WTC11 (cell line): ENCODE data around the gene KRT80. TPM values are rescaled to one million over a fixed set of nuclear protein-coding genes. Genes with fewer than 3 reads are reported as not detected.

Experiments
- ATAC-seq: fragments of 200-7000 bp; cut with Tn5 transposase; 2 replicates; pipeline ENCODE4 v1.10.0; 2021; ENCODE audit warnings: mild to moderate bottlenecking, moderate library complexity
- CTCF ChIA-PET: fragments of 300-600 bp; sonication (Branson Sonifier 250); formaldehyde crosslinking; loops from one replicate; lab custom pipeline; 2021; ENCODE audit warnings: antibody characterized with exemption; lab: Charles Lee
- POLR2A ChIA-PET: fragments of 350-600 bp; sonication (Branson Sonifier 250); formaldehyde crosslinking; loops from one replicate; lab custom pipeline; 2021; ENCODE audit warnings: antibody characterized with exemption; lab: Charles Lee
- DNase-seq: peaks from one replicate; pipeline ENCODE4 v3.0.0; 2021; ENCODE audit warnings: low spot score
- H3K27ac Mint-ChIP-seq: 2 replicates; pipeline ENCODE4 v1.8.0; 2021; ENCODE audit warnings: mixed read lengths
- H3K27me3 Mint-ChIP-seq: 2 replicates; pipeline ENCODE4 v1.8.0; 2021; ENCODE audit warnings: low read depth, mild to moderate bottlenecking, moderate library complexity, mixed read lengths
- H3K36me3 Mint-ChIP-seq: 2 replicates; pipeline ENCODE4 v1.8.0; 2021; ENCODE audit warnings: mixed read lengths
- H3K4me1 Mint-ChIP-seq: 2 replicates; pipeline ENCODE4 v1.8.0; 2022; ENCODE audit warnings: mixed read lengths
- H3K4me3 Mint-ChIP-seq: 2 replicates; pipeline ENCODE4 v1.8.0; 2021; ENCODE audit warnings: mild to moderate bottlenecking, moderate library complexity, mixed read lengths
- H3K9me3 Mint-ChIP-seq: 2 replicates; pipeline ENCODE4 v1.8.0; 2021; ENCODE audit warnings: mixed read lengths
- FOXK1 ChIP-seq: sonication (generic); formaldehyde crosslinking; IDR thresholded peaks from 2 replicates; pipeline ENCODE4 v1.8.0; 2022; ENCODE audit warnings: mild to moderate bottlenecking, moderate library complexity, missing genetic modification reagents
- NFE2L1 ChIP-seq: sonication (generic); formaldehyde crosslinking; IDR thresholded peaks from 2 replicates; pipeline ENCODE4 v1.8.1; 2023; ENCODE audit warnings: missing genetic modification reagents
- PRDM15 ChIP-seq: sonication (generic); formaldehyde crosslinking; IDR thresholded peaks from 2 replicates; pipeline ENCODE4 v1.8.0; 2022; ENCODE audit warnings: missing genetic modification reagents
- PREB ChIP-seq: sonication (generic); formaldehyde crosslinking; IDR thresholded peaks from 2 replicates; pipeline ENCODE4 v1.8.1; 2022; ENCODE audit warnings: mild to moderate bottlenecking, missing genetic modification reagents, moderate library complexity, borderline replicate concordance
- SP1 ChIP-seq: sonication (generic); formaldehyde crosslinking; conservative IDR thresholded peaks from 2 replicates; pipeline ENCODE4 v1.8.1; 2022; ENCODE audit warnings: missing genetic modification reagents
- TCF7 ChIP-seq: sonication (generic); formaldehyde crosslinking; IDR thresholded peaks from 2 replicates; pipeline ENCODE4 v1.8.0; 2022; ENCODE audit warnings: mild to moderate bottlenecking, low read depth, missing genetic modification reagents, moderate library complexity
- ZNF138 ChIP-seq: sonication (generic); formaldehyde crosslinking; conservative IDR thresholded peaks from 2 replicates; pipeline ENCODE4 v1.8.1; 2022; ENCODE audit warnings: mild to moderate bottlenecking, moderate library complexity, missing genetic modification reagents
- ZNF317 ChIP-seq: sonication (generic); formaldehyde crosslinking; IDR thresholded peaks from 2 replicates; pipeline ENCODE4 v1.8.1; 2023; ENCODE audit warnings: low read depth, mild to moderate bottlenecking, moderate library complexity, missing genetic modification reagents, borderline replicate concordance
- ZNF423 ChIP-seq: fragments of 250-450 bp; sonication (Bioruptor Pico); IDR thresholded peaks from 2 replicates; pipeline ENCODE4 v2.1.2; 2022; ENCODE audit warnings: mild to moderate bottlenecking, moderate library complexity
- ZNF532 ChIP-seq: fragments of 250-450 bp; sonication (Bioruptor Pico); IDR thresholded peaks from 2 replicates; pipeline ENCODE4 v1.9.0; 2021; ENCODE audit warnings: mild to moderate bottlenecking, borderline replicate concordance
- total RNA-seq: library from RNA; stranded (reverse); gene quantifications from 3 replicates; pipeline ENCODE4 v1.2.3, GENCODE V29; 2021
- TF ChIP-seq, protein P1 (sequence below): sonication (generic); formaldehyde crosslinking; IDR thresholded peaks from 2 replicates; pipeline ENCODE4 v1.8.0; 2023; ENCODE audit warnings: missing genetic modification reagents
- TF ChIP-seq, protein P2 (sequence below): fragments of 250-450 bp; sonication (Bioruptor Pico); IDR thresholded peaks from 2 replicates; pipeline ENCODE4 v1.9.0; 2021; ENCODE audit warnings: moderate library complexity, mild to moderate bottlenecking, inconsistent platforms, borderline replicate concordance

The KRT80 gene
- total RNA-seq, 1 experiment from 2014 or later, result 0.11 TPM

DNA sequence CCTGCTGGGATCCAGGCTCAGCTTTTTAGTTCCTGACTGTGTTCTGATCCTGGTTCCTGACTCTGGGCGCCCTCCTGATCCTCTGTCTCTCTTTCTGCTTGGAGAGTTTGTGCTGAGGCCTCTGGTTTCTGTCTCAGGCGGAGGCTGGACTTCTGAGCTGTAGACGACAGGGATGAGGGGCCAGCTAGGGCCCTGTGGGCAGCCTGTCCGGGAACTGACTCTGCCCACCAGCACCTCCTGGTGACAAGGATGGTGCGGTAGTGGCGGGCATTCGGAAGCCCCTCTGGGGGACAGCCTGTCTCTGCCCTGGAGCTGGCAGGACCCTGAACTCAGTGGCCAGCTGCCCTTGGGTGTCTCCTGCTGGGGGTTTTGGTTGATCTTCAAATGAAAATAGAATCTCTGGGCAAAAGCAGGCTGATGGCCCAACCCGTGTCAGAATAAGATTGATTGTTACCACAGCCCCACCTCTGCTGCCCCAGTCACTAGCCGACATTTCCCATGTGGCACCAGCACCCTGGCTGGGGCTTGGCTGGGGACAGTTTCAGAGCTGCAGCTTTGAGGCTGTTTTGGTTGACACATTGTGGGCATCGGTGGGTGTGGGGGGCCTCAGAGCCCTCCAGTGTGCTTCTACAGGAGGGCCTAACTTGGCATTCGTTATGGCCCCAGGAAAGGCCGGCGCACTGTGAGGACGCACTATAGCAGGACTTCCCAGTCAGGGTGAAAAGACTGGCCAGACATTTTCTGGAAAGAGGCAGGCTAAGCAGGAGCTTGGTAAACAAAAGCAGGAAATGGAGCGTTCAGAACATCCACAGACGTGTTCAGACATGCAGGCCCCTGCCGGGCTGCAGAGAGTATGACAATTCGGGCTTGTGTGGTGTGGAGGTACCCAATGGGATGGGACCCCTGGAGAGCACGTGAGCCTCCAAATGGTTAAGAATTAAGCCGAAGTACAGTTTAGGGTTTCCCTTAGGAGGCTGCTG, 16.2 kb downstream of the KRT80 start (continued):
- no peak for TF ChIP-seq PRDM15 (CRISPR knock-in tag)

- Mint-ChIP-seq H3K27ac (peak overlapping the region; percentile 68; the same call in 1 of the 2 replicates), H3K36me3 (no peaks in the 10 kb centered on the region), H3K9me3 (no peaks in the 10 kb centered on the region), H3K4me1 (peaks cover 9% of the 10 kb centered on the region), H3K27me3 (no peaks in the 10 kb centered on the region; the same call in 1 of the 2 replicates), H3K4me3 (no peak overlapping the region)
- CTCF ChIA-PET, result interaction anchor here (0.6 to 4.7 kb wide), 10 partner anchors 8 to 154 kb away, joined by 3 to 40 read pairs (median 9); no protein-coding TSS in a partner anchor
- POLR2A ChIA-PET, result interaction anchor here (0.6 kb wide), 1 partner anchor 46 kb away, joined by 4 read pairs; no protein-coding TSS in a partner anchor
- DNase-seq, result no peak
- no peak for ATAC-seq
- no peak for TF ChIP-seq SP1
- no peak for TF ChIP-seq FOXK1 (CRISPR knock-in tag)
- no peak for TF ChIP-seq PREB (CRISPR knock-in tag)
- no peak for TF ChIP-seq ZNF317 (CRISPR knock-in tag)
- no peak for TF ChIP-seq ZNF532 (CRISPR knock-in tag)
- TF ChIP-seq, protein P1, sequence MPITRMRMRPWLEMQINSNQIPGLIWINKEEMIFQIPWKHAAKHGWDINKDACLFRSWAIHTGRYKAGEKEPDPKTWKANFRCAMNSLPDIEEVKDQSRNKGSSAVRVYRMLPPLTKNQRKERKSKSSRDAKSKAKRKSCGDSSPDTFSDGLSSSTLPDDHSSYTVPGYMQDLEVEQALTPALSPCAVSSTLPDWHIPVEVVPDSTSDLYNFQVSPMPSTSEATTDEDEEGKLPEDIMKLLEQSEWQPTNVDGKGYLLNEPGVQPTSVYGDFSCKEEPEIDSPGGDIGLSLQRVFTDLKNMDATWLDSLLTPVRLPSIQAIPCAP, result no peak
Observed at GRCh38 chr12:52173526-52173925, 18.3 kb downstream of the KRT80 start.

DNA sequence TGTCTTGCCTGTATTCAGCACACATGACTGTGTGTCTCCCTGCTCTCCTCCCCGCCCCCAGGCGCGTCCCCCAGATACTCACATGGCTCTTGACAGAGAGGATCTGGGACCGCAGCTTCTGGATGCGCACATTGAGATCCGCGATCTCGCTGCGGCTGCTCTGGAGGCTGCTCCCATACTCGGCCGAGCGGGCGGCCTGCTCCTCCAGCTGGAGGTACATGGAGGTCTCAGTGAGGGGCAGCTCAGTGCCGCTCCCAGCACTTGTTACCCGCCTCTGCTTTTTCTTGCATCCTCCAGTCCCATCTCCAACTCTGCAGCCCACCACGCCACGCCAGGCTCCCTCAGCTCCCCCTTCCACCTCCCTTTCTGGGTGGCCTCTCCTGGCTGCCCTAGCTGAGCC, 18.9 kb downstream of the KRT80 start:
- TF ChIP-seq, protein P2, sequence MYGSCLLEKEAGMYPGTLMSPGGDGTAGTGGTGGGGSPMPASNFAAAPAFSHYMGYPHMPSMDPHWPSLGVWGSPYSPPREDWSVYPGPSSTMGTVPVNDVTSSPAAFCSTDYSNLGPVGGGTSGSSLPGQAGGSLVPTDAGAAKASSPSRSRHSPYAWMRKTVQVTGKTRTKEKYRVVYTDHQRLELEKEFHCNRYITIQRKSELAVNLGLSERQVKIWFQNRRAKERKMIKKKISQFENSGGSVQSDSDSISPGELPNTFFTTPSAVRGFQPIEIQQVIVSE, result no peak
- TF ChIP-seq ZNF423, result no peak
- no peak for TF ChIP-seq NFE2L1
- TF ChIP-seq ZNF138, result no peak
- TF ChIP-seq TCF7 (CRISPR knock-in tag), result no peak
- no peak for ATAC-seq
- Mint-ChIP-seq H3K4me1 (peaks cover 9% of the 10 kb centered on the region), H3K4me3 (no peak overlapping the region), H3K9me3 (no peaks in the 10 kb centered on the region), H3K36me3 (no peaks in the 10 kb centered on the region), H3K27me3 (no peaks in the 10 kb centered on the region), H3K27ac (no peak overlapping the region)
- POLR2A ChIA-PET, result no interaction called here
- DNase-seq, result no peak
- CTCF ChIA-PET, result interaction anchor here (0.6 to 3.5 kb wide), 14 partner anchors 9 to 203 kb away, joined by 3 to 40 read pairs (median 5); no protein-coding TSS in a partner anchor
